H1 (cell line): Measurements from ENCODE around the gene GASK1B. TPM values are rescaled to one million over a fixed set of nuclear protein-coding genes. Genes with fewer than 3 reads are reported as not detected.

Source experiments
- CTCF ChIA-PET: fragments of 300-600 bp; sonication (Branson Sonifier 250); formaldehyde crosslinking; loops from one replicate; lab custom pipeline; 2021; ENCODE audit not compliant: partially characterized antibody; lab: Charles Lee
- POLR2A ChIA-PET: fragments of 300-600 bp; sonication (Branson Sonifier 250); formaldehyde crosslinking; loops from one replicate; lab custom pipeline; 2021; ENCODE audit warnings: inconsistent platforms; ENCODE audit not compliant: partially characterized antibody; lab: Charles Lee
- DNase-seq, 2 experiments: peaks; one replicate each; pipeline versions ENCODE4 v3.0.0 to v3.0.0-alpha.2; 2010 to 2022; ENCODE audit warnings: low spot score in 2 of 2, low read depth in 1 of 2, mixed read lengths in 1 of 2
- FAIRE-seq: peaks from 2 replicates; lab custom pipeline; 2011; peaks lifted over from hg19 to GRCh38; lab: Jason Lieb, UNC
- H2AFZ ChIP-seq: 2 replicates; pipeline ENCODE4 v1.8.1; 2012; ENCODE audit warnings: low read length, inconsistent platforms
- H2AK5ac ChIP-seq: 2 replicates; pipeline ENCODE4 v1.6.1; 2013; ENCODE audit warnings: low read depth, low read length
- H2BK120ac ChIP-seq: replicated peaks from 2 replicates; pipeline ENCODE3; 2013; ENCODE audit warnings: low read depth, low read length, inconsistent platforms
- H2BK12ac ChIP-seq: 2 replicates; pipeline ENCODE4 v1.6.1; 2013; ENCODE audit warnings: low read depth, low read length
- H2BK15ac ChIP-seq: 2 replicates; pipeline ENCODE4 v1.6.1; 2013; ENCODE audit warnings: low read length
- H2BK20ac ChIP-seq: 2 replicates; pipeline ENCODE4 v1.6.1; 2013; ENCODE audit warnings: low read length
- H2BK5ac ChIP-seq: 2 replicates; pipeline ENCODE4 v1.6.1; 2013; ENCODE audit warnings: low read depth, low read length
- H3K14ac ChIP-seq: 2 replicates; pipeline ENCODE4 v1.6.1; 2013; ENCODE audit warnings: inconsistent platforms; ENCODE audit not compliant: insufficient read length
- H3K18ac ChIP-seq: 2 replicates; pipeline ENCODE4 v1.6.1; 2013; ENCODE audit warnings: low read length; ENCODE audit errors: extremely low read depth
- H3K23ac ChIP-seq: 2 replicates; pipeline ENCODE4 v1.6.1; 2013; ENCODE audit warnings: inconsistent platforms; ENCODE audit not compliant: insufficient read length
- H3K23me2 ChIP-seq: 2 replicates; pipeline ENCODE4 v1.6.1; 2013; ENCODE audit warnings: low read depth, low read length
- H3K27ac ChIP-seq: 2 replicates; pipeline ENCODE4 v1.6.1; 2011; ENCODE audit warnings: low read depth, low read length, inconsistent platforms
- H3K27me3 ChIP-seq, 4 experiments: replicated peaks in 1 of 4; 1 replicate in 1 of 4; 2 replicates in 3 of 4; pipeline versions ENCODE4 v1.6.1 to v1.8.1; 2011 to 2013; ENCODE audit warnings: low read length in 3 of 4, mild to moderate bottlenecking in 3 of 4, inconsistent platforms in 2 of 4, mixed read lengths in 2 of 4, moderate library complexity in 1 of 4; ENCODE audit not compliant: control insufficient read depth in 3 of 4, insufficient read depth in 3 of 4; ENCODE audit errors: extremely low read depth in 1 of 4
- H3K36me3 ChIP-seq, 4 experiments: 2 replicates each; pipeline versions ENCODE4 v1.6.1 to v1.8.1; 2011 to 2013; ENCODE audit warnings: mild to moderate bottlenecking in 4 of 4, low read length in 3 of 4, moderate library complexity in 2 of 4, control low read depth in 1 of 4, inconsistent platforms in 1 of 4; ENCODE audit not compliant: insufficient read depth in 4 of 4, control insufficient read depth in 2 of 4
- H3K4ac ChIP-seq: replicated peaks from 2 replicates; pipeline ENCODE3; 2013; ENCODE audit warnings: low read length, low read depth, mixed read lengths, inconsistent platforms; ENCODE audit not compliant: insufficient read length
- H3K4me1 ChIP-seq, 4 experiments: replicated peaks in 1 of 4; 1 replicate in 1 of 4; 2 replicates in 3 of 4; pipeline versions ENCODE4 v1.6.1 to v1.8.1; 2011 to 2013; ENCODE audit warnings: low read length in 3 of 4, inconsistent platforms in 2 of 4, mixed read lengths in 1 of 4; ENCODE audit not compliant: insufficient read depth in 4 of 4, control insufficient read depth in 3 of 4
- H3K4me2 ChIP-seq, 2 experiments: 2 replicates each; pipeline versions ENCODE4 v1.6.1 to v1.8.1; 2011 to 2013; ENCODE audit warnings: low read depth in 2 of 2, low read length in 2 of 2, control low read depth in 1 of 2, inconsistent platforms in 1 of 2, mild to moderate bottlenecking in 1 of 2; ENCODE audit not compliant: insufficient read depth in 1 of 2
- H3K4me3 ChIP-seq, 4 experiments: fragments of 200-600, 300-600 bp in 1 of 4; sonication (generic), shearing (Covaris generic), sonication (Bioruptor Twin) in 1 of 4; 2 replicates each; pipeline versions ENCODE4 v1.5.1 to v1.8.1; 2011 to 2016; ENCODE audit warnings: low read length in 4 of 4, low read depth in 3 of 4, control low read depth in 2 of 4, inconsistent platforms in 2 of 4, mild to moderate bottlenecking in 2 of 4, mixed read lengths in 1 of 4, moderate library complexity in 1 of 4; ENCODE audit not compliant: insufficient read depth in 2 of 4; ENCODE audit errors: extremely low read depth in 1 of 4
- H3K56ac ChIP-seq: replicated peaks from 2 replicates; pipeline ENCODE3; 2013; ENCODE audit warnings: low read depth, mild to moderate bottlenecking, mixed read lengths, low read length, inconsistent platforms; ENCODE audit not compliant: insufficient read length
- H3K79me1 ChIP-seq: 2 replicates; pipeline ENCODE4 v1.6.1; 2013; ENCODE audit warnings: low read depth, low read length, control low read depth
- H3K79me2 ChIP-seq, 2 experiments: 2 replicates each; pipeline versions ENCODE4 v1.6.1 to v1.8.1; 2012 to 2013; ENCODE audit warnings: low read length in 2 of 2, mild to moderate bottlenecking in 2 of 2, inconsistent platforms in 1 of 2; ENCODE audit not compliant: insufficient read depth in 2 of 2, control insufficient read depth in 1 of 2
- H3K9ac ChIP-seq, 4 experiments: replicated peaks in 1 of 4; 1 replicate in 1 of 4; 2 replicates in 3 of 4; pipeline versions ENCODE4 v1.6.1 to v1.8.1; 2011 to 2013; ENCODE audit warnings: low read depth in 3 of 4, low read length in 3 of 4, control low read depth in 2 of 4, mild to moderate bottlenecking in 2 of 4, moderate library complexity in 2 of 4, inconsistent platforms in 1 of 4; ENCODE audit errors: extremely low read depth in 1 of 4
- H3K9me3 ChIP-seq, 2 experiments: 2 replicates each; pipeline versions ENCODE4 v1.6.1 to v1.8.1; 2012 to 2013; ENCODE audit warnings: mild to moderate bottlenecking in 2 of 2, moderate library complexity in 2 of 2, control low read depth in 1 of 2, inconsistent platforms in 1 of 2, low read depth in 1 of 2, low read length in 1 of 2, mixed read lengths in 1 of 2; ENCODE audit not compliant: insufficient read depth in 2 of 2
- H4K20me1 ChIP-seq, 2 experiments: replicated peaks in 1 of 2; 2 replicates each; pipeline versions ENCODE3 to v1.8.1; 2011 to 2013; ENCODE audit warnings: inconsistent platforms in 2 of 2, low read length in 2 of 2, mild to moderate bottlenecking in 1 of 2; ENCODE audit not compliant: insufficient read depth in 2 of 2, control insufficient read depth in 1 of 2
- H4K5ac ChIP-seq: 2 replicates; pipeline ENCODE4 v1.6.1; 2013; ENCODE audit warnings: low read length, low read depth, mixed read lengths, inconsistent platforms; ENCODE audit not compliant: insufficient read length
- H4K8ac ChIP-seq: 2 replicates; pipeline ENCODE4 v1.8.0; 2013; ENCODE audit warnings: mild to moderate bottlenecking, moderate library complexity, low read length, inconsistent platforms; ENCODE audit not compliant: insufficient read depth; ENCODE audit errors: extremely low read depth
- H4K91ac ChIP-seq: replicated peaks from 2 replicates; pipeline ENCODE3; 2013; ENCODE audit warnings: low read length, mixed read lengths, inconsistent platforms; ENCODE audit not compliant: insufficient read length
- CTCF ChIP-seq, 3 experiments: IDR thresholded peaks; 1 replicate in 2 of 3; 2 replicates in 1 of 3; pipeline versions ENCODE4 v1.5.1 to v1.6.1; 2011; ENCODE audit warnings: low read length in 3 of 3, mild to moderate bottlenecking in 3 of 3, inconsistent platforms in 2 of 3, low read depth in 1 of 3, moderate library complexity in 1 of 3; ENCODE audit not compliant: insufficient read depth in 1 of 3; ENCODE audit errors: control extremely low read depth in 1 of 3
- HDAC2 ChIP-seq, 2 experiments: fragments of 300-600 bp in 1 of 2; sonication (generic) in 1 of 2; IDR thresholded peaks; 2 replicates each; pipeline ENCODE4 v1.6.1; 2011 to 2012; ENCODE audit warnings: low read depth in 2 of 2, low read length in 2 of 2, mild to moderate bottlenecking in 2 of 2, moderate library complexity in 2 of 2, borderline replicate concordance in 1 of 2, inconsistent platforms in 1 of 2
- MAX ChIP-seq: IDR thresholded peaks from 2 replicates; pipeline ENCODE4 v1.6.1; 2012; ENCODE audit warnings: inconsistent platforms
- NRF1 ChIP-seq: IDR thresholded peaks from 2 replicates; pipeline ENCODE4 v1.6.1; 2011; ENCODE audit warnings: mild to moderate bottlenecking, low read depth, low read length, improper control_type of control experiment
- RFX5 ChIP-seq: IDR thresholded peaks from 2 replicates; pipeline ENCODE4 v1.6.1; 2011; ENCODE audit warnings: low read depth, low read length, improper control_type of control experiment, borderline replicate concordance
- RXRA ChIP-seq: IDR thresholded peaks from 2 replicates; pipeline ENCODE4 v1.6.1; 2011; ENCODE audit warnings: low read depth, mild to moderate bottlenecking, low read length, moderate library complexity; ENCODE audit not compliant: insufficient read depth
- TBP ChIP-seq: IDR thresholded peaks from 2 replicates; pipeline ENCODE4 v1.6.1; 2011; ENCODE audit warnings: low read depth, low read length, improper control_type of control experiment
- ZNF274 ChIP-seq: IDR thresholded peaks from 2 replicates; pipeline ENCODE4 v1.7.0; 2012; ENCODE audit warnings: low read length, borderline replicate concordance; ENCODE audit errors: extremely low read depth
- WGBS, 2 experiments: shearing (Covaris generic) in 1 of 2; methylation state at CpG; one replicate each; pipeline versions ENCODE4 v1.1.6 to v1.1.7; 2013 to 2015; ENCODE audit warnings: low lambda C conversion rate in 2 of 2, mixed read lengths in 2 of 2, inconsistent platforms in 1 of 2, low coverage in 1 of 2, missing lambda C conversion rate in 1 of 2; ENCODE audit not compliant: insufficient replicate concordance in 2 of 2, insufficient coverage in 1 of 2, insufficient read length in 1 of 2; ENCODE audit errors: extremely low coverage in 1 of 2, missing lambda C conversion rate in 1 of 2; 5-methylcytosine and 5-hydroxymethylcytosine counted together
- polyA plus RNA-seq, 7 experiments: library from polyadenylated mRNA; depleted of rRNA in 3 of 7; stranded (reverse) in 5 of 7; unstranded in 2 of 7; fragments of >200 nt in 5 of 7; fragments of 200-250 nt in 2 of 7; gene quantifications; 1 replicate in 5 of 7; 2 replicates in 1 of 7; 4 replicates in 1 of 7; pipeline versions ENCODE4 v1.2.1 to v1.2.3, GENCODE V29; 2011 to 2013; ENCODE audit warnings: missing spikeins in 2 of 7, mixed read lengths in 2 of 7
- total RNA-seq: library from RNA; stranded (reverse); fragmentation: NEBNext Ultra II Directional; extraction: Animal tissue kit (Norgen Biotek cat#: 25700); gene quantifications from 2 replicates; pipeline ENCODE4 v1.2.1, GENCODE V29; 2021

The GASK1B gene
- total and polyA plus RNA-seq, 2 of the 8 experiments (the other 6 are each of a cell fraction or from before 2014, with no cell fraction given) = not detected

GRCh38 chr4:158213466-158213865 is 40.6 kb upstream of the GASK1B start:
- Histone ChIP-seq H3K4me2 (no peak overlapping the region), H4K5ac (no peak overlapping the region), H3K79me2 (no peaks in the 10 kb centered on the region), H3K4me3 (no peak overlapping the region), H4K91ac (no peak overlapping the region), H2AFZ (no peak overlapping the region), H3K4me1 (no peaks in the 10 kb centered on the region; a peak in 1 of 7 replicates), H4K20me1 (no peaks in the 10 kb centered on the region), H4K8ac (no peak overlapping the region), H3K27ac (no peak overlapping the region), H3K79me1 (no peaks in the 10 kb centered on the region), H3K4ac (no peak overlapping the region), H2BK120ac (no peak overlapping the region), H3K23ac (no peak overlapping the region), H3K23me2 (no peaks in the 10 kb centered on the region; the same call in 1 of the 2 replicates), H3K14ac (no peak overlapping the region), H2BK20ac (no peak overlapping the region), H3K9ac (no peak overlapping the region), H2BK15ac (no peak overlapping the region), H2BK5ac (no peak overlapping the region), H3K36me3 (no peaks in the 10 kb centered on the region), H3K18ac (no peak overlapping the region), H3K27me3 (no peaks in the 10 kb centered on the region), H2AK5ac (no peak overlapping the region), H2BK12ac (no peak overlapping the region), H3K56ac (no peak overlapping the region), H3K9me3 (no peaks in the 10 kb centered on the region)
- ChIA-PET CTCF (interaction anchor here (1.0 to 1.8 kb wide), 4 partner anchors 12 to 42 kb away, joined by 3 to 7 read pairs (median 4); no protein-coding TSS in a partner anchor), POLR2A (no interaction called here)
- FAIRE-seq = no peak
- 97% methylated on average over 2 of the region's 2 CpGs; no CpG with 5 or more reads in 1 of the 2 experiments for WGBS, 2 experiments
- DNase-seq = no peak
- TF ChIP-seq RFX5 (no peak), ZNF274 (no peak), CTCF (IDR thresholded peaks at IDR 0.05; ENCODE audit: control extremely low read depth in 1 of 3, insufficient read depth in 1 of 3, low read depth in 1 of 3, low read length in 3 of 3) (no peak), RXRA (no peak), HDAC2 (IDR thresholded peaks at IDR 0.05; ENCODE audit: borderline replicate concordance in 1 of 2, low read depth in 2 of 2, low read length in 2 of 2) (no peak), TBP (no peak), MAX (no peak), NRF1 (no peak)
